Heart left ventricle (tissue), 13 donors: ENCODE measurements around the gene BSND.

ENCODE experiments used
- CTCF ChIP-seq, 12 donors: fragments of 200-600 bp; sonication (generic) in 4 of 12; IDR thresholded peaks; one replicate each; pipeline versions ENCODE4 v1.5.0 to v1.8.0; 2018 to 2022; ENCODE audit warnings: antibody characterized with exemption in 12 of 12, mild to moderate bottlenecking in 5 of 12
- POLR2A ChIP-seq, 2 donors: fragments of 450-650 bp; IDR thresholded peaks; one replicate each; pipeline ENCODE4 v1.6.1; 2017; ENCODE audit warnings: antibody characterized with exemption in 2 of 2, mild to moderate bottlenecking in 2 of 2, moderate library complexity in 2 of 2
- donor health status: ischemic (EF 13 %, LVEDD 7.1; RV severe dilation, severe dysfunction).
- donor health status: DM: no; HTN: yes; CAD: no.
- donor health status: DM: no; HTN: no; CAD: no.
- donor health status: ischemic (EF 25% LVEDD 6.9; RV normal size, moderate dysfunction).
- donor health status: ischemic (EF 25% LVEDD 5.7; RV mildly dilated, moderate dysfunction).
- donor health status: ischemic (EF 35%, LVEDD 5.7; RV mildly dilated, moderate dysfunction).
- donor health status: nonischemic (EF 11% LVEDD 7.7; RV severe dilation, severe dysfunction).
- donor health status: DM: yes; HTN: yes; CAD: no.
- donor health status: PGD.
- donor health status: ischemic (EF 29% LVEDD 5.4; RV normal size, mild dysfunction).
- donor health status: nonischemic (EF 23%, LVEDD 6.1; RV moderate dilation, normal function).

GRCh38 chr1:54980046-54980527 is 18.6 kb upstream of the BSND start:
- TF ChIP-seq POLR2A (IDR thresholded peaks at IDR 0.05) (no peak), CTCF (IDR thresholded peaks at IDR 0.05) (no peak)
